GM15510 (cell line): ENCODE measurements around the gene AVP.

Experiments used
- POLR2A ChIP-seq: IDR thresholded peaks from 3 replicates; pipeline ENCODE4 v1.6.1; 2011; ENCODE audit warnings: borderline replicate concordance; ENCODE audit not compliant: insufficient read length; ENCODE audit errors: extremely low read depth

AVP gene

DNA sequence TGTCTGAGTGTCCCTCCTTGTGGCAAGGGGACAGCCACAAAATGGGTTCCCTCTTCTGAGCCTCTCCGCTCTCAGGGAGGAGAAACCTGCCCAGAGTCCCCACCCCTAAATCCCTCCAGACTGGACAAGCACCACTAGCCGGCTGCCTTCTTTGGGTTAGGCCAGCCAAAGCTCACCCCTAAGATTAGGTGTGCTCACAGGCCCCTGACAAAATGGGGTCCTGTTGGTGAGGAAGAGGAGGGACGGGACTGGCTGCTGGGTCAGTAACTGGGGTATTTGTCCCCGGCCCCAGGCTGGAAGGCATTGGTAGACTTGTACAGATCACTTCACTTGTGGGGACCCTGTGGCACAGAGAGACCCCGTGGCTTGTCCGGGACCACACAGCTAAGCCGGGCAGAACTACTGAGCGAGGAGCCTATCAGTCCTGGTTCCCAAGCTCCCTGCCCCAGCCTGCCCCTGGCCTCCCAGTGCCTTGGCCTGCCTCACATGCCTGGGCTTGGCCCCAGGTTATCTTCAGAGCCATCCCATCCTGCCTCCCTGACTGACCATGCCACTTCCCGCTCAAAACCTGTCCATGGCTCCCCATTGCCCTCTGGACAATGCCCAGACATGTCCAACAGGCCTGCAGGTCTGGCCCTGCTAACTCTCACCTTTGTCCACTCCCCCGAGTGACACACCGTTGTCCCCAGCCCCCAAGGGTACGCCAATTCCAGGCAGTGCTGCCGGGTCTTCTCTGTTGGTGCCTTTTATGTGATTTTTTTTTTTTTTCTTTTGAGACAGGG lies 10.5 kb upstream of the AVP start:
- no peak for TF ChIP-seq POLR2A

DNA sequence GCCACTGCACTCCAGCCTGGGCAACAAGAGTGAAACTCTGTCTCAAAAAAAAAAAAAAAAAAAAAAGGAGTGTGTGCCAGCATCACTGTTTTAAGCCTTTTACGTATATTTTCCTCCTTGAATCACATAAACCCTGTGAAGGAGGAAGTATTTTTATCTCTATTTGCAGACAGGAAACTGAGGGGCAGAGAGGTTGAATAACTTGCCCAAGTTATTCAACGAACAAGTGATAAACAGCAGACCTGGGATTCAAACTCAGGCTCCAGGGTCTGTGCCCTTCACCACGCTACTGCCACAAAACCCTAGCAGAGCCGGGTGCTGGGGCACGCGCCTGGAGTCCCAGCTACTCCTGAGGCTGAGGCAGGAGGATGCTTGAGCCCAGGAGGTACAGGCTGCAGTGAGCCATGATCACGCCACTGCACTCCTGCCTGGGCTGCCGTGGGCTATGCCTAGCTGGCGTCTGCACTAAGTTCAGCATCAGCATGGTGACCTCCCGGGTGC lies 9.4 kb upstream of the AVP start:
- no peak for TF ChIP-seq POLR2A

DNA sequence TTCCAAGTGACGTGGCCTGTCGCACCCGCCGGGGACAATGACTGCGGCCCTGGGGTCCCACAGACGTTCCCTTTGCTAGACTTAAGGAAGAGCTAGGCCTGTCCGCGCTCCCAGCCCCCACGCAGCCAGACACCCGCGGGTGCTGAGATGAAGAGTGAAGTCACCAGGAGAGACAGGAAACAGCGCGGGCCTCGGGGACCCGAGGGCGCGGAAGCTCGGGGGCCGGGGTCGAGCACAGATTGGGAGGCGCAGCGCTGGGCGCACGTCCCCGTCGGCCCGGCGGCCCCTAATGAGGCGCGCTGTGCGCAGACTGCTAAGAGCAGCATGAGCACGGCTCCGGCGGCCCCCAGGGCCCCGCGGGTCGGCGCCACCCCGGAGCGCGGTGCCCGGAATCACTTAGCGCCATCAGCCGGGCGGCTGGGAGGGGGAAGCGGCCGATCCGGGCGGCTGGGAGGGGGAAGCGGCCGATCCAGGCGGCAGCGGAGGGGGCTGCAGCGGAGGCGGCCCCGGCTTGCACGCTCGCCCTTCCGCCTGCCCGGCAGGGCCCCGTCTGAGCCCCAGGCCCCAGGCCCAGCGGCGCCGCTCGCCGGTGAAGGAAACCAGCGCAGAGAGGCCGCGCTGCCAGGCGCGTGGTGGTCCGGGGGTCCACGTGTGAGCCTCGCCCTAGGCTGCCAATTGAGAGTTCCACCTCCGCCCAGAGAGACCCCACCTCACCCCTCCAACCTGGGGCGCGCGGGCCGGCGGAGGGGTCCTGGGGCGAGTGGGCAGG lies 8.3 kb upstream of the AVP start:
- TF ChIP-seq POLR2A = no peak

- no peak for TF ChIP-seq POLR2A
Observed at GRCh38 chr20:3090565-3090964, 6.0 kb upstream of the AVP start.

- TF ChIP-seq POLR2A = no peak
Observed at GRCh38 chr20:3088031-3088430, 3.5 kb upstream of the AVP start.

DNA sequence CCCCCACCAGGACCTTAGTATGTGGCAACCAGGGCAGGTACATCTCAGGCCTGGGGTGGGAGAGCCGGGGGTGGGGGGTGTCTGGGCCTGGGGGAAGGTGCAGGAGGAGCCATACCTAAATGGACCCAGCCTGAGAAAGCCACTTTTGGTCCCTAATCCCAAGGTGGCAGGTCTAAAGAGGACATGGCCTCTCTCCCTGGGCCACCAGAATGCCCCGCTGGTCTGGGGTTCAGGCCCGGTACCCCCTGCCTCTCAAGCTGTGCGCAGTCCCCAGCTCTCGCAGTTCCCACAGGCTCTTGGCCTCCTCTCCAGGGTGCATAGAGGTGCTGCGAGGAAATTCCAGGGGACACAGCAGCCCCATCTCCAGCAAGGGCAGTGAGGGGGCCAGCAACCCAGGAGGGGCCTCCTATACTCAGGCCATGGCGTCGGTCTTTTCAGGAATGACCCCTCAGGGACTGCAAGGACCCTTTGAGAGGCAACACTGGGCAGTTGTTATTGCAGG lies 1.1 kb upstream of the AVP start:
- no peak for TF ChIP-seq POLR2A

GRCh38 chr20:3084986-3085360 lies 449 bp upstream of the AVP start:
- no peak for TF ChIP-seq POLR2A

DNA sequence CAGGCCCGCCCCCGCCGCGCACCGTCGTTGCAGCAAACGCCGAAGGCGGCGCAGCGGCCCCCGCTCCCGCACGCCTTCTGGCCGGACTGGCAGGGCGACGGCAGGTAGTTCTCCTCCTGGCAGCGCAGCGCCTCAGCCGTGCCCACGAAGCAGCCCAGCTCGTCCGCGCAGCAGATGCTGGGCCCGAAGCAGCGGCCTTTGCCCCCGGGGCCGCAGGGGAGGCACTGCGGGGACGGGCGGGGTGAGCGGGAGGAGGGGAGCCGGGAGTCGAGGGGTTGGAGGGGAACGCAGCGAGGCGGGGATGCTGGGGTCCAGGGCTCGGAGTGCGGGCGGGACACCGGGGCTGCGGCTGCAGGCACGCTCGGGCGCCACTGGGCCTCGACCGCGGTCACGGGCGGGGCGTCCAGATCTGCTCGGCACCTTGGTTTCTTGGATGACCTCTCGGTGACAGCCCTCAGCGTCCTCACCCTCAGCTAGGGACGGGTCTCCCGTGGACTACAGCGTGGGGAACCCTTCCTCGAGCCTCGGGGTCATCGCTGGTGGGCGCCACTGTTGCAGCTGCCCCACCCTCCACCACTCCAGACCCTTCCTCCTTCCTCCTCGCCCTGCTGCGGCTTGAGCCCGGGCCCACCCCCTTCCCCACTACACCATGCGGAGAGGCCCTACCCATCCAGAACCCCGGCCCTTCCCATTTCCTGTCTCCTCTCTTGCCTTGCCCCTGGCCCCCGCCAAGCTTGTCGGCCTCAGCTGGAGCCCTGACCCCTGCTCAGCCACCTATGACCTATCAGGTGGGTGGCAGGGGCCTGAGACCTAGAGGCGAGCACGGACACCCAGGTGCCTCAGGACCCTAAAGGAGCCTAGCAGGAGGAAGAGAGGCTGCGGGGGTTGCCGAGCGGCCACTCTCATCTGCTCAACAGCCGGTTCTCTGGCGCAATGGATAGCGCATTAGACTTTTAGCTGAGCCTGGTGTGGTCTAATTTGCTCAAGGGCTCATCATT lies 1.3 kb downstream of the AVP start:
- TF ChIP-seq POLR2A = no peak

DNA sequence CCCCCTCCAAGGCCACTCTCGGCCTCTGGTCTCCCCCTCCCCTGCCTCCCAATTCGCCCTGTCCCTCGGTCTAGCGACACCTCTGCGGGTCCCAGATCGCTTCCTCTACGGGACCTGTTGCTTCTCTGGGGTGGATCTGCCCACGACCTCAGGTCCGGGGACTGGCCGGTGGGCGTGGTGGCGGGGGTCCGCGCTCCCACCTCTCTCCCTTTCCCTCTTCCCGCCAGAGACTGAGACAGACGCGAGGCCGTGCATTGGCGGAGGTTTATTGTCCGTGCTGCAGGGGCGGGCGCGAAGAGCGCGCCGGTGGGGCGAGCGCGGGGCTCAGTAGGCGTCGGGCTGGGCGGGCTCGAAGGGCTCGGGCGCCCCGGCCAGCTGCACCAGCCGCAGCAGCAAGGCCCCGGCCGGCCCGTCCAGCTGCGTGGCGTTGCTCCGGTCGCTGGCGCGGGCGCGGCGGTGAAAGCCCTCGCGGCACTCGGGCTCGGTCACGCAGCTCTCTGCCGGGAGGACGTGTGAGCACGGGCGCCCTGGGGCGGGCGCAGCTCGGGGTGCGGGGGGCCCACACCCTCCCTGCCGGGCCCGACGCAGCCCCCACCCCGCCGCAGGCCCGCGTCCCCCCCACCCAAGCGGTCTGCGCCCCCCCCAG lies 2.1 kb downstream of the AVP start:
- TF ChIP-seq POLR2A = no peak

GRCh38 chr20:3081641-3082040 lies 2.9 kb downstream of the AVP start:
- TF ChIP-seq POLR2A = no peak

- TF ChIP-seq POLR2A = no peak
Observed at GRCh38 chr20:3080939-3081388, 3.6 kb downstream of the AVP start.

DNA sequence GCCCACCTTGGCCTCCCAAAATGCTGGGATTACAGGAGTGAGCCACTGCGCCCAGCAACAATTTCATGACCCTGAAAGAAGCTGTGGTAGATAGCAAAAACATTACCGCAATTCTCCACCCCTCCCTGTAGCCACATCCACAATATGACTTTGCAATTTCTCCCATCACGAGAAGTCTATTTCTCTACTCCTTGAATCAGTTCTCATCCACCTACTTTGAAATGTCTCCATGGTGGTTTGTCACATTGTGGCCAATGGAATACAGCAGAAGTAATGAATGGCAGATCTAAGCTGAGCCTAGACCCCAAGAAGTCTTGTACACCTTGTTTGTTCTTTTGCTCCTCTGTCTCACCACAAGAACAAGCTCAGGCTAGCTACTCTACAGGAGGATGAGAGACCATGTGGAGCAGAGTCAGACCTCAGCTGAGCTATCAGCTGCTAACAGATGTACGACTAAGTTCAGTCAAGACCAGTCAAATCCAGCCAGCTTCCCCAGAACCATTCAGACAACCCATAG lies 6.8 kb downstream of the AVP start:
- no peak for TF ChIP-seq POLR2A

DNA sequence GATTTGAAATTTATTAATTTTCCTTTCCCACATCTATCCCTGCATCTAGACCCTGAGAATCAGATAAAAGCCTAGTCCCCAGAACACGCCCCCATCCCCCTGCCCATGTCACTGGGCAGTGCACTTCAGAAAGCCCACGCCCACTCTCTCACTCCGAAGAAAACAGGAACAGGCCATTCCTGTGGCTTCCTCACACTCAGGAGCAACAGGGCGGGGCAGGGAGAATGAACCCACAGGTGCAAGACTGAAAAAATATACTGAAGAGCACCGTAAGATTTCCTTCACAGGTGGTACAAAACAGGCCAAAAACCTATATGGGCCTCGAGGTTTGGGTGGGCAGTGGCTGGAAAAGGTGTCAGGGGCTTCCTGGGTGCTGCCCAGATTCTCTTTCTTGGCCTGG lies 9.7 kb downstream of the AVP start:
- no peak for TF ChIP-seq POLR2A
